ENCODE data around the gene TMSB4X.
A peak's percentile ranks its signal among the peaks of the same experiment; 100 is the strongest.
"Not testable (repeated sequence)": the region's sequence is repeated elsewhere in the genome, so short reads cannot be mapped to it uniquely, and the experiment has no call there.

Gene TMSB4X

GRCh38 chrX:13010546-13010945, 35.6 kb downstream of the TMSB4X start:
- no peak for DNase-seq (ENCODE audit: low spot score)
- in situ Hi-C loops (cut with MboI; ENCODE audit: low pct_unique_long_range_greater_than_20kb, low sequenced_read_pairs, unreplicated experiment), result no loop called here
- TF ChIP-seq CTCF (IDR thresholded peaks at IDR 0.05; ENCODE audit: extremely low read depth, insufficient read depth, missing control alignments), result no peak

DNA sequence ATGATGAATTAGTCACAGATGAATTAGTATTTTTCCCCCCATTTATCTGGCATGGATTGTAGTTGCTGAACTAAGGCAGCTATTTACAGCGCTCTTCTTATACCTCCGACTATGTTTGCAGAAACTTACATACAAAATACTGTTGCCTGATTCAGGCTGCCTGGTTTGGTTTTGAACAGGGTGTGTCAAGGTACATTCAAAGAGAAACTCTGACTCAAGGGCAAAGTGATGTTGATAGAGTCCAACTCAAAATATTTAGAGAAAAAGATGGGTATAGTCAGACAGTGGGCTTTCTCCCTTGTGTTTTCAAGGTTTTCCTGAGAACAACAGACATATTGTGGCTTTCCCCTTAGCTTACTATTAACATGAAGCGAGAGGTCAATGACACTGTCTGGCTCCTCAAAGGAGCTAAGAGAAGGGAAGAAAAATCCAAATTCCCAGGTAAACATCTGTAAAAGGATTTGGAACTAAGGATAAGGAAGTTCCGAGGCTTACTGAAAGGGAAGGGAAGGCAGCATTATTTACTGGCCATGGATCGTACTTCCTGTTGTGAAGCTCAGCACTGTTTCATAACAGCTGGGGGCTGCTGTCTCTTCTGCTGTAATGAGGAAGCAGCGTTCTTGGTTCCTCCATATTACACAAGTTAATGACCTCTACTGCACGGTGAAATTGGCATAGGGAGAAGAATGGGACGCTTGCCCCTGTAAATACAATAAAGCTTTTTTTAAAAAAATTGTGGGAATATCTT, 38.6 kb downstream of the TMSB4X start:
- TF ChIP-seq CTCF (IDR thresholded peaks at IDR 0.05; ENCODE audit: extremely low read depth, insufficient read depth, missing control alignments), result no peak
- peak; percentile 43 for DNase-seq (ENCODE audit: low spot score)
- in situ Hi-C loops (cut with MboI; ENCODE audit: low pct_unique_long_range_greater_than_20kb, low sequenced_read_pairs, unreplicated experiment), result no loop called here

DNA sequence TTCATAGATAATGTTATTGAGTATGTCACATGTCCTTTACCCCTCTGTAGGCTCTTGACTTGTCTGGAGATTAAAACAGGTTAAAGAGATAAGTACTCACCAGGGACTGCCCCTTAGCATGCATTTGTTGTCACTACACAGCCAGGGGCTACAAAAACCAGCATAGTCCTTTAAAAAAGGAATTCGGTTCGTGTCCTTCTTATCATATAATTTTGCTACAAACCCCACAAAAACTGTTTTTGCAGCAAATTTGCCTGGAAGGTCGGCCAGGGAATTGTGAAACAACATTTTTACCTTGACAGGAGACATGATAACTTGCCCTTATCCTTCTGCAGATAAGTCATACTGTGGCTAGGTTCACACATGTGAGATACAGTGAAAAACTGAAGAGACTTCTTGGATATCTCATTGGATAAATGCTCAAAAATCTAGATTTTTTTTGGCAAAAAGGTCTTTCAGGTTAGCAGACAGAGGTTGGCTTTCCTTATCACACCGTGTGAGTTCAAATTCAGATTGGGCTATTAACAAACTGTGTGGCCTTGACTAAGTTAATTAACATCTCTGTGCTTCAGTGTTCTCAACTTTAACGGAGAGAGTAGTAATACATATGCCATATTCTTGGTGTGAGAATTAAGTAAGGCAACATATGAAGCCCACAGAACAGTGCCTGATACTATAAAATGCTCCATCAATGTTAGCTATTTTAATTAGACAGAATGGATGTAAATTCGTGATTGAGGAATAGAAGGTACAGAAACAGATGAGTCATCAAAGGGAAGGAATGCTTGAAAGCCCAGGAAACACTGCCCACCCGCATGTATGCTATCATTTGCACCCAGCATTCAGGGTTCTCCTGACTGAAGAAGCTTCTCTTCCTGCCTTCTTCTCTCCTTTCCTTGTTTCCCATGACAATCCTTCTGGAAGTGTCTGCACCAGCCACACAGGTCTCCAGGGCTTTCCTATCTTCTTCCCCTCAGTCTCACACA, 39.5 kb downstream of the TMSB4X start:
- DNase-seq (ENCODE audit: low spot score), result no peak
- in situ Hi-C loops (cut with MboI; ENCODE audit: low pct_unique_long_range_greater_than_20kb, low sequenced_read_pairs, unreplicated experiment), result no loop called here

GRCh38 chrX:13015536-13016236, 40.8 kb downstream of the TMSB4X start:
- TF ChIP-seq CTCF (IDR thresholded peaks at IDR 0.05; ENCODE audit: extremely low read depth, insufficient read depth, missing control alignments), result no peak
- no peak for DNase-seq (ENCODE audit: low spot score)
- in situ Hi-C loops (cut with MboI; ENCODE audit: low pct_unique_long_range_greater_than_20kb, low sequenced_read_pairs, unreplicated experiment), result no loop called here

More for the DNA sequence above, 39.5 kb downstream of the TMSB4X start:
- TF ChIP-seq CTCF (IDR thresholded peaks at IDR 0.05; ENCODE audit: extremely low read depth, insufficient read depth, missing control alignments), result no peak

- DNase-seq (ENCODE audit: low spot score); in situ Hi-C loops (cut with MboI; ENCODE audit: low pct_unique_long_range_greater_than_20kb, low sequenced_read_pairs, unreplicated experiment): not testable (repeated sequence)
Observed at GRCh38 chrX:13016731-13017130, 41.8 kb downstream of the TMSB4X start.

DNA sequence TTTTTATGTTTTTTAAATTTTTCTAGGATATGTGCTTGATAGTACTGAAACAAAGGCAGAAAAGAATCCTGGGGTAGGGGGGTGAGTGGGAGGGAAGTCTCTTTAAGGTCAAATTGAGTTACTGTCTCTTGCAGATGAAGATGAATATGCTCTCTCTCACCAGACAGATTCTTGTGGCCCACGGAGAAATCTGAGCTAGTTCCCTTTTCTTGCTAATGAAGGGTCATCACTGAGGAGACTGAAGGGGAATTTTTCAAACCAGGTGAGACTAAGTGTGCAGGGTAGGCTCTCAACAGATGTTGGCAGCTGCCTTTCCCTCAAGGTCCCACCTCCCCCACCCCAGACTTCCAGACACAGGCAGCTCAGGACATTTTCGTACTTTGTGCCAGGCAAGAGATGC, 48.0 kb downstream of the TMSB4X start:
- in situ Hi-C loops (cut with MboI; ENCODE audit: low pct_unique_long_range_greater_than_20kb, low sequenced_read_pairs, unreplicated experiment), result no loop called here
- no peak for TF ChIP-seq CTCF (IDR thresholded peaks at IDR 0.05; ENCODE audit: extremely low read depth, insufficient read depth, missing control alignments)
- DNase-seq (ENCODE audit: low spot score), result peak; percentile 50

Data from GM13977 (cell line).